Bladder microvascular endothelial cell (primary cell): ENCODE results near the gene HECW1. TPM values are rescaled to one million over a fixed set of nuclear protein-coding genes. Genes with fewer than 3 reads are reported as not detected.

Experiments
- total RNA-seq: library from RNA; depleted of rRNA; stranded (reverse); fragments of >200 nt; gene quantifications from 2 replicates; pipeline ENCODE4 v1.2.3, GENCODE V29; 2014

HECW1 gene
- total RNA-seq = not detected in 2 replicates

GRCh38 chr7:43112459-43112940 is at the start of gene HECW1:
TSS of gene HECW1 (plus strand) at chr7:43112647. CDS start at chr7:43243906, 131,259 bp downstream.

GRCh38 chr7:43582503-43583423 is 470.3 kb downstream of the HECW1 start, which contains the start of gene STK17A:
TSS of gene STK17A (plus strand) at chr7:43583108. CDS start at chr7:43583244, 136 bp downstream.

Other genes starting within 250 kb of the HECW1 start
- 4.2 and 6.5 TPM in 2 replicates for gene C7orf25, start 200.6 kb upstream of the HECW1 start, total RNA-seq
- gene PSMA2, start 180.5 kb upstream of the HECW1 start, total RNA-seq = 32.8 and 44.5 TPM in 2 replicates
- gene MRPL32, start 180.3 kb upstream of the HECW1 start, total RNA-seq = 57.0 and 69.1 TPM in 2 replicates